ENCODE results near the gene OAF.
"Not testable (repeated sequence)": the region's sequence is repeated elsewhere in the genome, so short reads cannot be mapped to it uniquely, and the experiment has no call there.

OAF gene

GRCh38 chr11:120244476-120245365 lies 33.9 kb downstream of the OAF start:
- no peak for DNase-seq

GRCh38 chr11:120245434-120245833 lies 34.6 kb downstream of the OAF start:
- no peak for DNase-seq

- no peak for DNase-seq
Measured at GRCh38 chr11:120248551-120249278, 37.9 kb downstream of the OAF start.

- DNase-seq, result no peak
Measured at GRCh38 chr11:120249279-120250262, 38.7 kb downstream of the OAF start.

GRCh38 chr11:120253377-120253776 lies 42.5 kb downstream of the OAF start:
- DNase-seq, result not testable (repeated sequence)

- DNase-seq, result no peak
Measured at GRCh38 chr11:120254788-120255518, 44.1 kb downstream of the OAF start.

- DNase-seq, result no peak
Measured at GRCh38 chr11:120255519-120255866, 44.7 kb downstream of the OAF start.

- DNase-seq, result no peak
Measured at GRCh38 chr11:120256178-120256577, 45.3 kb downstream of the OAF start.

- no peak for DNase-seq
Measured at GRCh38 chr11:120256779-120257178, 45.9 kb downstream of the OAF start.

GRCh38 chr11:120257346-120257745 lies 46.5 kb downstream of the OAF start:
- no peak for DNase-seq

- DNase-seq, result no peak
Measured at GRCh38 chr11:120258661-120259060, 47.8 kb downstream of the OAF start.

- DNase-seq, result no peak
Measured at GRCh38 chr11:120259241-120259640, 48.4 kb downstream of the OAF start.

GRCh38 chr11:120259988-120260565 lies 49.2 kb downstream of the OAF start:
- DNase-seq, result no peak

GRCh38 chr11:120260616-120261015 lies 49.8 kb downstream of the OAF start:
- no peak for DNase-seq

- no peak for DNase-seq
Measured at GRCh38 chr11:120261321-120261720, 50.5 kb downstream of the OAF start.

GRCh38 chr11:120261931-120262330 lies 51.1 kb downstream of the OAF start:
- no peak for DNase-seq

- DNase-seq, result no peak
Measured at GRCh38 chr11:120267319-120267718, 56.5 kb downstream of the OAF start.

GRCh38 chr11:120268686-120269085 lies 57.9 kb downstream of the OAF start:
- DNase-seq, result no peak

- no peak for DNase-seq
Measured at GRCh38 chr11:120270386-120270785, 59.6 kb downstream of the OAF start.

- DNase-seq, result no peak
Measured at GRCh38 chr11:120271672-120272071, 60.8 kb downstream of the OAF start.

GRCh38 chr11:120272303-120272702 lies 61.5 kb downstream of the OAF start:
- DNase-seq, result no peak

- DNase-seq, result no peak
Measured at GRCh38 chr11:120273432-120273831, 62.6 kb downstream of the OAF start.
